H1 (cell line): ENCODE results near the gene CCDC59. TPM values are rescaled to one million over a fixed set of nuclear protein-coding genes. Genes with fewer than 3 reads are reported as not detected.
"Not testable (repeated sequence)": the region's sequence is repeated elsewhere in the genome, so short reads cannot be mapped to it uniquely, and the experiment has no call there.

Experiments used
- CTCF ChIA-PET: fragments of 300-600 bp; sonication (Branson Sonifier 250); formaldehyde crosslinking; loops from one replicate; lab custom pipeline; 2021; ENCODE audit not compliant: partially characterized antibody; lab: Charles Lee
- POLR2A ChIA-PET: fragments of 300-600 bp; sonication (Branson Sonifier 250); formaldehyde crosslinking; loops from one replicate; lab custom pipeline; 2021; ENCODE audit warnings: inconsistent platforms; ENCODE audit not compliant: partially characterized antibody; lab: Charles Lee
- DNase-seq, 2 experiments: peaks; one replicate each; pipeline versions ENCODE4 v3.0.0 to v3.0.0-alpha.2; 2010 to 2022; ENCODE audit warnings: low spot score in 2 of 2, low read depth in 1 of 2, mixed read lengths in 1 of 2
- FAIRE-seq: peaks from 2 replicates; lab custom pipeline; 2011; peaks lifted over from hg19 to GRCh38; lab: Jason Lieb, UNC
- H2AFZ ChIP-seq: 2 replicates; pipeline ENCODE4 v1.8.1; 2012; ENCODE audit warnings: low read length, inconsistent platforms
- H2AK5ac ChIP-seq: 2 replicates; pipeline ENCODE4 v1.6.1; 2013; ENCODE audit warnings: low read depth, low read length
- H2BK120ac ChIP-seq: replicated peaks from 2 replicates; pipeline ENCODE3; 2013; ENCODE audit warnings: low read depth, low read length, inconsistent platforms
- H2BK12ac ChIP-seq: 2 replicates; pipeline ENCODE4 v1.6.1; 2013; ENCODE audit warnings: low read depth, low read length
- H2BK15ac ChIP-seq: 2 replicates; pipeline ENCODE4 v1.6.1; 2013; ENCODE audit warnings: low read length
- H2BK20ac ChIP-seq: 2 replicates; pipeline ENCODE4 v1.6.1; 2013; ENCODE audit warnings: low read length
- H2BK5ac ChIP-seq: 2 replicates; pipeline ENCODE4 v1.6.1; 2013; ENCODE audit warnings: low read depth, low read length
- H3K14ac ChIP-seq: 2 replicates; pipeline ENCODE4 v1.6.1; 2013; ENCODE audit warnings: inconsistent platforms; ENCODE audit not compliant: insufficient read length
- H3K18ac ChIP-seq: 2 replicates; pipeline ENCODE4 v1.6.1; 2013; ENCODE audit warnings: low read length; ENCODE audit errors: extremely low read depth
- H3K23ac ChIP-seq: 2 replicates; pipeline ENCODE4 v1.6.1; 2013; ENCODE audit warnings: inconsistent platforms; ENCODE audit not compliant: insufficient read length
- H3K23me2 ChIP-seq: 2 replicates; pipeline ENCODE4 v1.6.1; 2013; ENCODE audit warnings: low read depth, low read length
- H3K27ac ChIP-seq: 2 replicates; pipeline ENCODE4 v1.6.1; 2011; ENCODE audit warnings: low read depth, low read length, inconsistent platforms
- H3K27me3 ChIP-seq, 4 experiments: replicated peaks in 1 of 4; 1 replicate in 1 of 4; 2 replicates in 3 of 4; pipeline versions ENCODE4 v1.6.1 to v1.8.1; 2011 to 2013; ENCODE audit warnings: low read length in 3 of 4, mild to moderate bottlenecking in 3 of 4, inconsistent platforms in 2 of 4, mixed read lengths in 2 of 4, moderate library complexity in 1 of 4; ENCODE audit not compliant: control insufficient read depth in 3 of 4, insufficient read depth in 3 of 4; ENCODE audit errors: extremely low read depth in 1 of 4
- H3K36me3 ChIP-seq, 4 experiments: 2 replicates each; pipeline versions ENCODE4 v1.6.1 to v1.8.1; 2011 to 2013; ENCODE audit warnings: mild to moderate bottlenecking in 4 of 4, low read length in 3 of 4, moderate library complexity in 2 of 4, control low read depth in 1 of 4, inconsistent platforms in 1 of 4; ENCODE audit not compliant: insufficient read depth in 4 of 4, control insufficient read depth in 2 of 4
- H3K4ac ChIP-seq: replicated peaks from 2 replicates; pipeline ENCODE3; 2013; ENCODE audit warnings: low read length, low read depth, mixed read lengths, inconsistent platforms; ENCODE audit not compliant: insufficient read length
- H3K4me1 ChIP-seq, 4 experiments: replicated peaks in 1 of 4; 1 replicate in 1 of 4; 2 replicates in 3 of 4; pipeline versions ENCODE4 v1.6.1 to v1.8.1; 2011 to 2013; ENCODE audit warnings: low read length in 3 of 4, inconsistent platforms in 2 of 4, mixed read lengths in 1 of 4; ENCODE audit not compliant: insufficient read depth in 4 of 4, control insufficient read depth in 3 of 4
- H3K4me2 ChIP-seq, 2 experiments: 2 replicates each; pipeline versions ENCODE4 v1.6.1 to v1.8.1; 2011 to 2013; ENCODE audit warnings: low read depth in 2 of 2, low read length in 2 of 2, control low read depth in 1 of 2, inconsistent platforms in 1 of 2, mild to moderate bottlenecking in 1 of 2; ENCODE audit not compliant: insufficient read depth in 1 of 2
- H3K4me3 ChIP-seq, 4 experiments: fragments of 200-600, 300-600 bp in 1 of 4; sonication (generic), shearing (Covaris generic), sonication (Bioruptor Twin) in 1 of 4; 2 replicates each; pipeline versions ENCODE4 v1.5.1 to v1.8.1; 2011 to 2016; ENCODE audit warnings: low read length in 4 of 4, low read depth in 3 of 4, control low read depth in 2 of 4, inconsistent platforms in 2 of 4, mild to moderate bottlenecking in 2 of 4, mixed read lengths in 1 of 4, moderate library complexity in 1 of 4; ENCODE audit not compliant: insufficient read depth in 2 of 4; ENCODE audit errors: extremely low read depth in 1 of 4
- H3K56ac ChIP-seq: replicated peaks from 2 replicates; pipeline ENCODE3; 2013; ENCODE audit warnings: low read depth, mild to moderate bottlenecking, mixed read lengths, low read length, inconsistent platforms; ENCODE audit not compliant: insufficient read length
- H3K79me1 ChIP-seq: 2 replicates; pipeline ENCODE4 v1.6.1; 2013; ENCODE audit warnings: low read depth, low read length, control low read depth
- H3K79me2 ChIP-seq, 2 experiments: 2 replicates each; pipeline versions ENCODE4 v1.6.1 to v1.8.1; 2012 to 2013; ENCODE audit warnings: low read length in 2 of 2, mild to moderate bottlenecking in 2 of 2, inconsistent platforms in 1 of 2; ENCODE audit not compliant: insufficient read depth in 2 of 2, control insufficient read depth in 1 of 2
- H3K9ac ChIP-seq, 4 experiments: replicated peaks in 1 of 4; 1 replicate in 1 of 4; 2 replicates in 3 of 4; pipeline versions ENCODE4 v1.6.1 to v1.8.1; 2011 to 2013; ENCODE audit warnings: low read depth in 3 of 4, low read length in 3 of 4, control low read depth in 2 of 4, mild to moderate bottlenecking in 2 of 4, moderate library complexity in 2 of 4, inconsistent platforms in 1 of 4; ENCODE audit errors: extremely low read depth in 1 of 4
- H3K9me3 ChIP-seq, 2 experiments: 2 replicates each; pipeline versions ENCODE4 v1.6.1 to v1.8.1; 2012 to 2013; ENCODE audit warnings: mild to moderate bottlenecking in 2 of 2, moderate library complexity in 2 of 2, control low read depth in 1 of 2, inconsistent platforms in 1 of 2, low read depth in 1 of 2, low read length in 1 of 2, mixed read lengths in 1 of 2; ENCODE audit not compliant: insufficient read depth in 2 of 2
- H4K20me1 ChIP-seq, 2 experiments: replicated peaks in 1 of 2; 2 replicates each; pipeline versions ENCODE3 to v1.8.1; 2011 to 2013; ENCODE audit warnings: inconsistent platforms in 2 of 2, low read length in 2 of 2, mild to moderate bottlenecking in 1 of 2; ENCODE audit not compliant: insufficient read depth in 2 of 2, control insufficient read depth in 1 of 2
- H4K5ac ChIP-seq: 2 replicates; pipeline ENCODE4 v1.6.1; 2013; ENCODE audit warnings: low read length, low read depth, mixed read lengths, inconsistent platforms; ENCODE audit not compliant: insufficient read length
- H4K8ac ChIP-seq: 2 replicates; pipeline ENCODE4 v1.8.0; 2013; ENCODE audit warnings: mild to moderate bottlenecking, moderate library complexity, low read length, inconsistent platforms; ENCODE audit not compliant: insufficient read depth; ENCODE audit errors: extremely low read depth
- H4K91ac ChIP-seq: replicated peaks from 2 replicates; pipeline ENCODE3; 2013; ENCODE audit warnings: low read length, mixed read lengths, inconsistent platforms; ENCODE audit not compliant: insufficient read length
- WGBS, 2 experiments: shearing (Covaris generic) in 1 of 2; methylation state at CpG; one replicate each; pipeline versions ENCODE4 v1.1.6 to v1.1.7; 2013 to 2015; ENCODE audit warnings: low lambda C conversion rate in 2 of 2, mixed read lengths in 2 of 2, inconsistent platforms in 1 of 2, low coverage in 1 of 2, missing lambda C conversion rate in 1 of 2; ENCODE audit not compliant: insufficient replicate concordance in 2 of 2, insufficient coverage in 1 of 2, insufficient read length in 1 of 2; ENCODE audit errors: extremely low coverage in 1 of 2, missing lambda C conversion rate in 1 of 2; 5-methylcytosine and 5-hydroxymethylcytosine counted together
- polyA plus RNA-seq, 7 experiments: library from polyadenylated mRNA; depleted of rRNA in 3 of 7; stranded (reverse) in 5 of 7; unstranded in 2 of 7; fragments of >200 nt in 5 of 7; fragments of 200-250 nt in 2 of 7; gene quantifications; 1 replicate in 5 of 7; 2 replicates in 1 of 7; 4 replicates in 1 of 7; pipeline versions ENCODE4 v1.2.1 to v1.2.3, GENCODE V29; 2011 to 2013; ENCODE audit warnings: missing spikeins in 2 of 7, mixed read lengths in 2 of 7
- total RNA-seq: library from RNA; stranded (reverse); fragmentation: NEBNext Ultra II Directional; extraction: Animal tissue kit (Norgen Biotek cat#: 25700); gene quantifications from 2 replicates; pipeline ENCODE4 v1.2.1, GENCODE V29; 2021

The CCDC59 gene
- total and polyA plus RNA-seq, 2 of the 8 experiments (the other 6 are each of a cell fraction or from before 2014, with no cell fraction given), result 11.6 to 54.0 TPM

- H3K23ac ChIP-seq, H2BK120ac ChIP-seq, H4K8ac ChIP-seq, H4K5ac ChIP-seq, H3K9ac ChIP-seq, H3K4me1 ChIP-seq, H3K14ac ChIP-seq, H3K27me3 ChIP-seq, H3K4ac ChIP-seq, H3K79me1 ChIP-seq, H2BK20ac ChIP-seq, H3K18ac ChIP-seq, H2AK5ac ChIP-seq, H2BK15ac ChIP-seq, POLR2A ChIA-PET, H3K9me3 ChIP-seq, H2BK12ac ChIP-seq, H3K27ac ChIP-seq, H2AFZ ChIP-seq, H3K56ac ChIP-seq, FAIRE-seq, H2BK5ac ChIP-seq, H3K23me2 ChIP-seq, H3K4me3 ChIP-seq, H3K4me2 ChIP-seq, DNase-seq, H4K91ac ChIP-seq, H4K20me1 ChIP-seq: not testable (repeated sequence)
- Histone ChIP-seq H3K79me2 (peaks cover 3 to 71% of the 10 kb centered on the region in 2 experiments; a peak in 3 of 4 replicates), H3K36me3 (peaks cover 5 to 15% (median 7%) of the 10 kb centered on the region in 4 experiments; a peak in 3 of 8 replicates)
- CTCF ChIA-PET, result interaction anchor here (0.6 to 1.4 kb wide), 3 partner anchors 9 to 13 kb away, joined by 3 to 6 read pairs (median 4); no protein-coding TSS in a partner anchor
- 98% methylated on average over 11 of the region's 11 CpGs; no CpG with 5 or more reads in 1 of the 2 experiments for WGBS, 2 experiments
These were observed 2.6 kb upstream of the CCDC59 start for GRCh38 chr12:82360834-82361233.
